Skeletal muscle tissue (tissue), 4 donors: ENCODE data around the gene AJUBA. TPM values are rescaled to one million over a fixed set of nuclear protein-coding genes. Genes with fewer than 3 reads are reported as not detected.
"Not testable (repeated sequence)": the region's sequence is repeated elsewhere in the genome, so short reads cannot be mapped to it uniquely, and the experiment has no call there.

Experiments
- H3K27ac ChIP-seq: one replicate; pipeline ENCODE4 v1.7.0; 2013; ENCODE audit warnings: mild to moderate bottlenecking, low read depth, low read length, inconsistent platforms
- H3K27me3 ChIP-seq, 3 donors: one replicate each; pipeline ENCODE4 v1.7.0; 2013; ENCODE audit warnings: low read length in 3 of 3; ENCODE audit not compliant: control insufficient read depth in 3 of 3, insufficient read depth in 3 of 3
- H3K36me3 ChIP-seq, 3 donors: one replicate each; pipeline ENCODE4 v1.7.0; 2013; ENCODE audit warnings: low read length in 3 of 3; ENCODE audit not compliant: control insufficient read depth in 3 of 3, insufficient read depth in 3 of 3
- H3K4me1 ChIP-seq, 3 donors: one replicate each; pipeline ENCODE4 v1.7.0; 2013; ENCODE audit warnings: low read length in 3 of 3, mild to moderate bottlenecking in 3 of 3; ENCODE audit not compliant: control insufficient read depth in 3 of 3, insufficient read depth in 3 of 3
- H3K4me3 ChIP-seq, 3 donors: one replicate each; pipeline ENCODE4 v1.7.0; 2013; ENCODE audit warnings: low read length in 3 of 3
- H3K9ac ChIP-seq, 3 donors: one replicate each; pipeline ENCODE4 v1.7.0; 2013; ENCODE audit warnings: low read length in 3 of 3, mild to moderate bottlenecking in 3 of 3, moderate library complexity in 2 of 3, low read depth in 1 of 3
- H3K9me3 ChIP-seq, 3 donors: one replicate each; pipeline ENCODE4 v1.7.0; 2013; ENCODE audit warnings: low read length in 3 of 3; ENCODE audit not compliant: control insufficient read depth in 3 of 3
- total RNA-seq: library from RNA; depleted of rRNA; stranded (reverse); fragments of >200 nt; gene quantifications from one replicate; pipeline ENCODE4 v1.2.3, GENCODE V29; 2014
- donor health status: Osteomylitis.

Gene AJUBA
- total RNA-seq, 1 donor from 2014 or later: 77.8 TPM

- H3K4me3 ChIP-seq: no peak overlapping the region
- H3K9me3 ChIP-seq: no peaks in the 10 kb centered on the region
These were observed 38.1 kb upstream of the AJUBA start for GRCh38 chr14:23020143-23021128.

GRCh38 chr14:23018107-23018506 is 35.8 kb upstream of the AJUBA start:
- no peaks in the 10 kb centered on the region for H3K4me1 ChIP-seq

More at GRCh38 chr14:23020143-23021128, 38.1 kb upstream of the AJUBA start:
- H3K4me1 ChIP-seq: no peaks in the 10 kb centered on the region
- H3K36me3 ChIP-seq: peaks cover 4 to 8% (median 6%) of the 10 kb centered on the region in 3 donors
- H3K9ac ChIP-seq: no peak overlapping the region
- H3K27me3 ChIP-seq: no peaks in the 10 kb centered on the region
- H3K27ac ChIP-seq: no peak overlapping the region

GRCh38 chr14:23017091-23017490 is 34.7 kb upstream of the AJUBA start:
- no peaks in the 10 kb centered on the region for H3K9me3 ChIP-seq
- H3K4me1 ChIP-seq: no peaks in the 10 kb centered on the region
- no peaks in the 10 kb centered on the region for H3K27me3 ChIP-seq
- no peak overlapping the region for H3K4me3 ChIP-seq
- no peaks in the 10 kb centered on the region for H3K36me3 ChIP-seq
- H3K9ac ChIP-seq: no peak overlapping the region
- no peak overlapping the region for H3K27ac ChIP-seq

More at GRCh38 chr14:23018107-23018506, 35.8 kb upstream of the AJUBA start:
- no peaks in the 10 kb centered on the region for H3K9me3 ChIP-seq
- no peak overlapping the region for H3K9ac ChIP-seq
- no peaks in the 10 kb centered on the region for H3K36me3 ChIP-seq
- no peaks in the 10 kb centered on the region for H3K27me3 ChIP-seq
- no peak overlapping the region for H3K27ac ChIP-seq
- H3K4me3 ChIP-seq: no peak overlapping the region

- no peaks in the 10 kb centered on the region for H3K9me3 ChIP-seq
- no peak overlapping the region for H3K27ac ChIP-seq
- no peaks in the 10 kb centered on the region for H3K4me1 ChIP-seq
- no peaks in the 10 kb centered on the region for H3K27me3 ChIP-seq
- no peak overlapping the region for H3K9ac ChIP-seq
- H3K4me3 ChIP-seq: no peak overlapping the region
- no peaks in the 10 kb centered on the region for H3K36me3 ChIP-seq
These were observed 33.3 kb upstream of the AJUBA start for GRCh38 chr14:23015618-23016017.

- H3K9ac ChIP-seq, H3K27me3 ChIP-seq, H3K27ac ChIP-seq, H3K4me3 ChIP-seq, H3K4me1 ChIP-seq, H3K9me3 ChIP-seq, H3K36me3 ChIP-seq: not testable (repeated sequence)
These were observed 31.4 kb upstream of the AJUBA start for GRCh38 chr14:23013749-23014054.

- H3K27me3 ChIP-seq: no peaks in the 10 kb centered on the region
- H3K4me3 ChIP-seq: no peak overlapping the region
- H3K27ac ChIP-seq: no peak overlapping the region
- H3K9me3 ChIP-seq: no peaks in the 10 kb centered on the region
- H3K4me1 ChIP-seq: peaks cover 0 to 8% (median 5%) of the 10 kb centered on the region in 3 donors
- H3K36me3 ChIP-seq: no peaks in the 10 kb centered on the region
- H3K9ac ChIP-seq: no peak overlapping the region
These were observed 30.9 kb upstream of the AJUBA start for GRCh38 chr14:23013054-23013748.

- H3K4me3 ChIP-seq: peak within 1 kb of the TSS; percentile 74 to 85 (median 84)
- peak within 1 kb of the TSS; percentile 65 to 79 (median 75) for H3K9ac ChIP-seq
- H3K27ac ChIP-seq: peak within 1 kb of the TSS; percentile 71
- H3K9me3 ChIP-seq: no peaks in the 10 kb centered on the region
- no peaks in the 10 kb centered on the region for H3K27me3 ChIP-seq
- H3K4me1 ChIP-seq: peaks cover 10 to 20% (median 12%) of the 10 kb centered on the region in 3 donors
- H3K36me3 ChIP-seq: no peaks in the 10 kb centered on the region
These were observed 27.8 kb upstream of the AJUBA start, which contains the start of gene C14orf93 for GRCh38 chr14:23009939-23010726. TSS of gene C14orf93 (minus strand) at chr14:23010143. CDS start at chr14:22999023, 11,120 bp downstream.

GRCh38 chr14:23009483-23009938 is 27.2 kb upstream of the AJUBA start:
- Histone ChIP-seq H3K4me1 (peaks cover 10 to 20% (median 12%) of the 10 kb centered on the region in 3 donors), H3K27me3 (no peaks in the 10 kb centered on the region), H3K36me3 (no peaks in the 10 kb centered on the region), H3K9ac (peak overlapping the region; percentile 36 to 79 (median 65)), H3K9me3 (no peaks in the 10 kb centered on the region), H3K27ac (peak overlapping the region; percentile 71), H3K4me3 (peak overlapping the region; percentile 74 to 85 (median 84))

GRCh38 chr14:23008831-23009230 is 26.5 kb upstream of the AJUBA start:
- Histone ChIP-seq H3K4me1 (peaks cover 10 to 20% (median 12%) of the 10 kb centered on the region in 3 donors), H3K27me3 (no peaks in the 10 kb centered on the region), H3K27ac (no peak overlapping the region), H3K36me3 (no peaks in the 10 kb centered on the region), H3K4me3 (peak overlapping the region in 1 of 3 donors; percentile 85), H3K9me3 (no peaks in the 10 kb centered on the region), H3K9ac (no peak overlapping the region)
